Measurements from ENCODE around the gene FAM53A.

DNA sequence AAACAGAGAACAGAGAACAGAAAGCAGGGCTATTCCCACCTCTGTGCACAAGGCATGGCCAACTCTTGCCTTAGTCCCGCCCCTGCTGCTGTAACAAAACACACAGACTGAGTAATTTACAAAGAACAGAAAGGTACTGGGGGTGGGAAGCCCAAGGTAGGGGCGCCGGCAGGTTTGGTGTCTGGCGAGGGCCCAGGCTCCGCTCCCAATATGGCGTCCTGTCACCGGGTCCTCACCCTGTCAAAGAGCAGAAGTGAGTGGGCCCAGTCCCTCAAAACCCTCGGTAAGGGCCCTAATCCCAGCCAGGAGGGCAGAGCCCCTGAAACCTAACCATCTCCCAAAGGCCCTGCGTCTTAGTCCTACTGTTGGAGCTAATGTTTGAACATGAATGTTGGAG, 71.0 kb downstream of the FAM53A start:
- TF ChIP-seq JUNB (IDR thresholded peaks at IDR 0.05), result no peak
- no peak for TF ChIP-seq CTCF (IDR thresholded peaks at IDR 0.05)
- TF ChIP-seq CBX2 (IDR thresholded peaks at IDR 0.05; ENCODE audit: borderline replicate concordance, low read depth), result no peak

Measured in A549 (cell line).